ENCODE results near the gene KCNJ5.

Gene KCNJ5

GRCh38 chr11:128964463-128964930, 73.3 kb downstream of the KCNJ5 start:
- no peak for FAIRE-seq

GRCh38 chr11:128965485-128965884, 74.3 kb downstream of the KCNJ5 start:
- FAIRE-seq, result no peak

DNA sequence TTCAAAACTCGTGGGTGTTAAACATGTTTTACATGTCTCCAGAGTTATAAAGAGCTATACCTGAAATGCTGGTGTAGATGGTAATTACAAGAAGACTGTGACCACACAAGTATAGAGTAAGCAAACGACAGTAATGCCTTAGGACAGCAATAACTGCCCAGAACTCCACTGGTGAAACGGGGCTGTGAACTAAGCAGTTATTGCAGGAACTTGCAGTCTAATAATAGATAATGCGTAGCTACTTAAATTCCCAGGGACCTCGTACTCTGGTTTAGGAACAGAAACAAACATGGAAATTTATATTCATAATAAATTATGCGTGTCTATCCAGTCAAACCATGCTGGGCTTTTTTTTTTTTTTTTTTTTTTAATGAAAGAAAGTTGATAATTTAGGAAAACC, 76.4 kb downstream of the KCNJ5 start:
- no peak for FAIRE-seq

DNA sequence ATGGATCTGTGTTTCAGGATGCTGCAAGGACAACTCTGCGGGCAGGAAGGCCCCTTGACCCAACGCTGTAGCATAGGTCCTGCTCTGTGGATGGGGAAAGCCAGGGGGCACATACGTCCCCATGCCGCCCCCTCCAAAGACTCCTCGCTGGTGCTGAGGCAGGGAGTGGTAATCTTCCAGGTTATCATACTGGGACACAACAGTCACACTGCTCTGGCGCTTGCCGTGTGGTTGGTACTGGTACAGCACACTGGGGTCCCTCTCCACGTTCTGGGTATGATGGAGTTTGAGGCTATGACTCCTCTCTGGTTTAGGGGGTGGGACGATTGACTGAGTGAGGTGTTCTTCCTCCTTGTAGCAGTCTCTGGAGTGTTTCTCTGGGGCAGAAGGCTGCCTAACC, 77.8 kb downstream of the KCNJ5 start:
- no peak for FAIRE-seq

All from islet of Langerhans (tissue), 1 donor.